GM18907 (cell line): ENCODE measurements around the gene CYP26B1.

ENCODE experiments used
- ATAC-seq: cut with Tn5 transposase; IDR thresholded peaks from one replicate; pipeline ENCODE4 v1.9.1; 2021; ENCODE audit warnings: mild to moderate bottlenecking, moderate library complexity; ENCODE audit not compliant: unreplicated experiment

CYP26B1 gene

DNA sequence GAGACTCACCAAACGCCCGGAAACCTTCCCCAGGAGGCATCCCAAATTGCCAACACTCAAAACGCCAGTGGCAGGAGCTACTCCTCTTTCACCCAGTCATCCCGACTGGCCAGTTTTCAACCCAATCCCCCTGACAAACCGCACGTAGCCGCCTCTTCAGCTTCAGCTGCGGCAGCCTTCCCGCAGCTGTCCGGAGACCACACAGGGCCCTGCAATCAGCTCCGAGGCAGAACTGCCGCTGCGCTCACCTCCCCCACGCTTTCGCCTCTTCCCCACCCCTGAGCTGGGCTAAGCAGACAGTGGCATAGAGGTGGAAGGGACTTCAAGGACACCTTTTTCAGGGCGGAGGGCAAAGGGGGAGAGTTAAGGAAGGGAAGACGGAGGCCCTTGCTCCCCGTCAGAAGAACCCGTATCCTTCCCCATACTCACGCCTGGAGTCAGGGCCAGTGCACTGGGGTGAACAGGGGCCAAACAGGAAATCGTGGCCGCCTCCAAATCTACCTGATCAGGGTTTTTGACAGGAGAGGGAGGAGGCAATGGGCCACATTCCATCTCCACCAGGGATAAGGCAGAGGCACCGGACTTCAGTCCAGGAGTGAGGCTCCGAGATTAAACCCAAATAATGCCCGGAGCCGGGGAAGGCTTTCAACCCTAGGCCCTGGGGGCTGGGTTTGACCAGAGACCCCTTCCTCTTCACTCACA lies 16.9 kb downstream of the CYP26B1 start:
- ATAC-seq: no peak

GRCh38 chr2:72129681-72130340 lies 17.9 kb downstream of the CYP26B1 start:
- no peak for ATAC-seq

DNA sequence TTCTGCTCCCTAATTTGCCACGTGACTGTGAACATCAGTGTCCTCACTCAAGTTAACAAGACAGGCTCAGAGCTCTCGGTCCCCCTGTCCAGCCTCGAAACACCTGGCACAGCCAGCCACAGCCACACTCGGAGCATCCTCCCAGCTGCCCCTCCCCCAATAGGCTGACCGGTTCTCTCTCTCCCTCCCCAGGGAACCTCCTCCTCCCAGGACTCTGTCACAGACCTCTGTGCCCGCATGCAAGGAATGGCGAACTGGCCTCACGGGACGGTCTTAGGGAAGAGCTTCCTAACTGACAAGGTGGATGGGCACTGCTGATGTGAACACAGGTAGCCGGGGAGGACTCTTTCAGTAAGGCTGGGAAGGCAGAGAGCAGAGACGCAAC lies 18.8 kb downstream of the CYP26B1 start:
- ATAC-seq: no peak

DNA sequence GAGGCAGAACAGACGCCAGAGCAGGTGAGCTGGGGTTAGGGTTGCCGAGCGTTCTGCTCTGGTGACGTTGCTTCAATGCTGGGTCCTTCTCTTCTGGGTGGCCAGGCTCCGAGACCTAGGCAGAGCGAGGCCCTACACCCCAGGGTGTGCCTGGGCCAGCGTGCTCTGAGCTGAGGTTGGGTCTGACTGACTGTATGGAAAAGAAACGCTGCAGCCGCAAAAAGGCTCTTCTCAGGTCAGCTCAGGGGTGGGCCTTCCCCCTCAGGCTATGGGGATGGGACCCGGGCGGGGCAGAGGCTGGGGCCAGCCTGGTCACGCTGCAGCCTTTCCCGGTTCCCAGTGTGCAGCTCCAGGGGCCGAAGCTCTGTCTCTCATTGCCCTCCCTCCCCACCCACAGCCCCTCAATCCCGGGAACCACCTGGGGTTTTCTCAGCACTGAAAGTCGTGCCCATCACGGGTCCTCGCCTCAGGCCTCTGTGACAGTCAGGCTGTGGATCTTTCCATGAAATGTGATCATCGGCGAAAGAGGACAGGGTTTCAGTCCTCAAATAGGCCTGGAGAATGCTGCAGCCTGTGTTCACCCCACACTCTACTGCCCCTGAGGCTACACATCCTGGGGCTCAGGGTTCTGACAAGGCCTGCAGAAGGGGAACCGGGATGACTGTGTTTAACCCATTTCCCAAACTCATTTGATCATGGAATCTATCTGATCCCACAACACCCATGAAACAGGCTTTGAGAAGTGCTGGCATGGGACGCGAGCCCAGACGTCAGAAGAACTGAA lies 19.4 kb downstream of the CYP26B1 start:
- no peak for ATAC-seq

DNA sequence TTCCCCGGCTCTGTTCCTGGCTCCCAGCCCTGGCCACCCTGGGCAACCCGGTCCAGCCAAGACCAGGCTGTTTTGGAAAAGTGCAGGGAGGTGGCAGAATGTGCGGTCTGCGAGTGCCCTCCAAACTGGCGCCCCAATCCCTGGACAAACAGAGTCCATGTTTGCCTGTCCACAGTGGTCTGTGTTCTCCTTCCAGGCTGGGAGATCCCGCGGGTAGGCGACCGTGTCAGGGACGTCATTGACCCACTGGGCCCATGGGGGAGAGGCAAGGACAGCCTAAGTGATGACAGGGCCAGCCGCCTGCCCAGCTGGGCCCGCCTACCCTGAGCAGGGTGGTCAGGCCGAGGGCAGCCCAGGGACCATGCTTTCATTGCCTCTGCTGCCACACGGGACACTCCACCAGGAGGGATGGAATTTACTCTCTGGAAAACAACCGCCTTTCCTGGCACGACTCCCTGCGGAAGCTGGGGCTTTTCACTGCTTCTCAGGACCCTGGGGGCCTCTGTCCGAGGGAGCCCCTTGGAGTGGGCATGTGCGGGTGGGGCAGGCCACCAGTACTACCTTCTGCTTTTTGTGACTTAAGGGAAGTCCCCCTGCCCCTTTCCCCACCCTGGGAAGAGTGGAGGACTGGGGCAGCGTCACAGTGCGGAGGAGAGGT lies 20.1 kb downstream of the CYP26B1 start:
- ATAC-seq: no peak

GRCh38 chr2:72126186-72127100 lies 21.2 kb downstream of the CYP26B1 start:
- no peak for ATAC-seq

DNA sequence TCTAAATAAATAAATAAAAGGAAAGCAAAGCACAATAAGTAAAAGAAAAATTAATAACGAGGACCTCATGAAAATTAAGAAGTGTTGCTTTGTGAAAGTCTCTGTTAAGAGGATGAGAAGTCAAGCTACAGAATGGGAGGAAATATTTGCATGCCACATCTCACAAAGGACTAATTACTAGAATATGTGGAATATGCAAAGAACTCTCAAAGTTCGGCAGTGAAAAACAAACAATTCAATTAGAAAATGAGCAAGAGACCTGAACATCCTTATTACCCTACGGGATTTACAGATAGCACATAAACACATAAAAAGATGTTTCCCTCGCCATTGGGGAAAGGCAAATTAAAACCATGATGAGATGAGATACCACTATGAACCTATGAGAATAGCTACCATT lies 23.3 kb downstream of the CYP26B1 start:
- no peak for ATAC-seq

DNA sequence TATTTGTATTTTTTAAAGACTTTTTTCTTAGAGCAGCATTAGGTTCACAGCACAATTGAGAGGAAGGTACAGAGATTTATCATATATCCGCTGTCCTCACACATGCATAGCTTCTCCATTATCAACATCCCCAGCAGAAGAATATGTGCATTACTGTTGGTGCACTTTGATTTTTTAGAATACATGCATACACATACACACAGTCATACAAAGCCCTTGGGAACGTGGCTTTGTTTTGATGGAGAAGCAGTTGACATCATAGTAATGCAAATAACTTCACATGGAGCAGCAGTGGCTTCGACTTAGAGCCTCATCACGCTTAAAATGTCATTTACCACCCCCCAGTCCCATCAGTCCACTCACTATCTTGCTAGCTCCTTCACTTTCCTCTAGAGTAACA lies 26.5 kb downstream of the CYP26B1 start:
- ATAC-seq: no peak

GRCh38 chr2:72118951-72119350 lies 28.7 kb downstream of the CYP26B1 start:
- ATAC-seq: no peak

DNA sequence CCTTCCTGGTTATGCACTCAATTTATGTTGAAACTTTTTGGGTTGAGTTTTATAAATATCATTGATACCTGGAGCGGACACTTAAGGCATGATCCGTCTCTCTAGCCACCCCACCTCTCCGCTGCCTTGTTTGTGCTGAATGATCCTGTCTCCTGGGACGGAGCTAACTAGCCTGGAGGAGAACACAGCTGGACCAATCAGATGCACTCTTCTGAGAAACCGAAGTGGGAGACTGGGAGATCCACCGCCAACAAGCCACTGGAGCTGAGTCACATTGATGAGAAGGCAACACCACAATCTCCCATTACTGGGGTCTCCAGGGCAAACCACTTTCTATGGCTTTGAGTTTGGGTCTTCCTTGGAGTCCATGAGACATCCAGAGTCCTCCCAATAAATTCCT lies 29.3 kb downstream of the CYP26B1 start:
- ATAC-seq: no peak

GRCh38 chr2:72117718-72118117 lies 29.9 kb downstream of the CYP26B1 start:
- no peak for ATAC-seq

- ATAC-seq: no peak
Observed at GRCh38 chr2:72117029-72117428, 30.6 kb downstream of the CYP26B1 start.

DNA sequence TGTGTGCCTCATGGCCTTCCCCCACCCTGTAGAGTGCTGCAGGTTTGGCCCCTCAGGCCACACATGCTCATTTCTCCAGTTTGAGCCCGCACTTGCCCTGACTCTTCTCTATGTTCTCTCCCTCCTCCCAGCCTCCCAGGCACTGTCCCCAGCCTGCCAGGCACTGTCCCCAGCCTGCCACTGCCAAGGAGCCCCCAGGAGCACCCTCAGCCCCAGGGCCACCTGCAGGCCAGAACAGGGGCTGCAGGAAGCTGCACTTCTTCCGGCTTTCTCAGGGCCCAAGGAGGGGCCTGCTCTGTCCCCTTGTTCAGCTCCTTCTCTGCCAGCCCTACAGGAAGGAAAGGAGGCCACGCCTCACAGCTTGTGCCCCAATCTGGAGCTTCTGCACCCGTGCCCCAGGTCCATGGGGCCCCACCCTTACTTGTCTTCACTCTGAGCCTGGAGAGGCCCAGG lies 31.6 kb downstream of the CYP26B1 start:
- ATAC-seq: no peak

GRCh38 chr2:72115110-72116080 lies 32.3 kb downstream of the CYP26B1 start:
- ATAC-seq: no peak

GRCh38 chr2:72114693-72115051 lies 33.0 kb downstream of the CYP26B1 start:
- no peak for ATAC-seq

DNA sequence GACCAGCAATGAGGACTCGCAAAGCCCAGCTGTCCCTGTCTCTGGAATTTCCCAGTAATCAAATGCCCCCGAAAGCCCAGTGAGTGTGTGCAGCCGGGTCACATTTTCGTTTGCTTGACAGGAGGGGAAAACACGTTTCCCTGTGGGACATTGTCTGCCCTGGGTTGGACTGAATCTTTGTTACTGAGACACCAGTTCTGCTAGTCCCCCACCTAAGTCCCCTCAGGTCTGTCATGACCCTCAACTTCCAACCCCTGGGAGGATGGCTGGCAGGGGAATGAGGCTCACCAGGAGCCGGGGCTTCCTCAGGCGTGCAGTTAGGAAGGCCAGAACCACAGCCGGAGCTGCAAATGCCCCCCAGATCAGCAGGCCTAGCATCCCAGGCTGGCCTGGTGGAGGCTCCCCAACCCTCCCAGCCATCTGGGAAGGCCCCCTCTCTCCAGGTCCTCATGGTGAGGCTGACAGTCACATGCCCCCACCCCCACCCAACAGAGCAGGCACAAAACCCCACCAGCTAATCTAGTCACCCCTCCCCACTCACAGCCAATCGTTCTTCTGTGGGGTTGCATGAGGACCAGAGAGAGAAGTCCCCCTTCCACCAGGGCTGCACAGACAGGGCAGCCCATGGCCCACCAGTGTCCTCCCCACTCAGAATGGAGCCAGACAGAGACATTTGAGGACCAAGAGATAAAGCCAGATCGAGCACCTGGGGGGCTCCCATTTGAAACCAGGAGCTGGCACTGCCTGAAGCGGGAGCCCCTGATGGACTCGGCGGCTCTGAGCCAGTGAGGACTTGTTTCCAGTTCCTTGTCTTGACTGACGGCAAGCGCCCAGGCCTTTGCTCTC lies 33.6 kb downstream of the CYP26B1 start:
- ATAC-seq: no peak

DNA sequence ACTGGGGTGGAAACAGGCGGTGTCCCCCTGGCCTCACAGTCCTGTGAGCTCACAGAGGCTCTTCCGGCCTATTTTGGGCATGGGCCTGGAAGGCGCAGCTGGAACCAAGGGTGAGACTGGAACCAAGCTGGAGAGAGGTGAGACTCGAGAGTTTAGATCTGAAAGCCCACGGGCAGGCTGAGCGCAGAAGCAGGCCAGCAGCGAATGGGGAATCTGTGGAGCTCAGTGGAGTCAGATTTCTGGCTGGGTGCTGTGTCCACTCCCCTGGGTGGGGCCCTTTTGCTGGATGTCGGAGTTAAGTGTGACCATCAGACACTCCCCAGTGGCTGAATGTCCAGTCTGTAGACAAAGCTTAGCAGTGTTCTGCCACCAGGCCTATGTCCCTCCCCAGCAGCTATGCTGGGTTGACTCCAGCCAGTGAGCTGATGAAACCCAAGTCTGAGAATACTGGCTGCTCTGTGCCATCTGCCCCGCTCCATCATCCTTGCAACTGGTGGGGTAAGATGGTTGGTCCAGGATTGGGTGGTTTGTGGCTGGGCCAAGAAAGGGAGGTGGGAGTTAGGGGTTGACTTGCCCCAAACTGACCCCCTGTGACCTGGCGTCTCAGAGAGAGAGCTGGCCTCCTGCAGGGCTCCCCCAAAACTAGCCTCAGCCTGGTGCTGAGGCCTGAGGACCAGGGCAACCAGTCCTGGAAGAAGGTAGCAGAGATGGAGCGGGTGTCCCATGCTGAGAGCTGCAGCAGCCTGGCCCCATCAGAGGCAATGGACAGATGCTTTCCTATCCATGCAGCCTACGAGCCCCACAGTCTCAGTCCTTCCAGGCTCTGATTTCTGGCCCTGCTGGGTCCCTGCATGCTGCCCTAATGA lies 34.4 kb downstream of the CYP26B1 start:
- ATAC-seq: no peak
